Duodenal mucosa (tissue), 2 donors: ENCODE results near the gene PPP1R14C.

Experiments used
- H3K27ac ChIP-seq: one replicate; pipeline ENCODE4 v1.7.0; 2013; ENCODE audit warnings: low read depth, low read length
- H3K27me3 ChIP-seq, 2 donors: one replicate each; pipeline ENCODE4 v1.7.0; 2013; ENCODE audit warnings: low read length in 2 of 2, control low read depth in 1 of 2; ENCODE audit not compliant: insufficient read depth in 2 of 2, control insufficient read depth in 1 of 2
- H3K36me3 ChIP-seq, 2 donors: one replicate each; pipeline ENCODE4 v1.7.0; 2013; ENCODE audit warnings: low read length in 2 of 2, control low read depth in 1 of 2; ENCODE audit not compliant: insufficient read depth in 2 of 2, control insufficient read depth in 1 of 2
- H3K4me1 ChIP-seq, 2 donors: one replicate each; pipeline ENCODE4 v1.7.0; 2013; ENCODE audit warnings: low read length in 2 of 2, control low read depth in 1 of 2; ENCODE audit not compliant: insufficient read depth in 2 of 2, control insufficient read depth in 1 of 2
- H3K4me3 ChIP-seq, 2 donors: one replicate each; pipeline ENCODE4 v1.7.0; 2013; ENCODE audit warnings: low read length in 2 of 2, low read depth in 1 of 2
- H3K9ac ChIP-seq, 2 donors: one replicate each; pipeline ENCODE4 v1.7.0; 2013; ENCODE audit warnings: low read length in 2 of 2, low read depth in 1 of 2
- H3K9me3 ChIP-seq, 2 donors: one replicate each; pipeline ENCODE4 v1.7.0; 2013; ENCODE audit warnings: low read length in 2 of 2, control low read depth in 1 of 2; ENCODE audit not compliant: control insufficient read depth in 1 of 2

PPP1R14C gene

DNA sequence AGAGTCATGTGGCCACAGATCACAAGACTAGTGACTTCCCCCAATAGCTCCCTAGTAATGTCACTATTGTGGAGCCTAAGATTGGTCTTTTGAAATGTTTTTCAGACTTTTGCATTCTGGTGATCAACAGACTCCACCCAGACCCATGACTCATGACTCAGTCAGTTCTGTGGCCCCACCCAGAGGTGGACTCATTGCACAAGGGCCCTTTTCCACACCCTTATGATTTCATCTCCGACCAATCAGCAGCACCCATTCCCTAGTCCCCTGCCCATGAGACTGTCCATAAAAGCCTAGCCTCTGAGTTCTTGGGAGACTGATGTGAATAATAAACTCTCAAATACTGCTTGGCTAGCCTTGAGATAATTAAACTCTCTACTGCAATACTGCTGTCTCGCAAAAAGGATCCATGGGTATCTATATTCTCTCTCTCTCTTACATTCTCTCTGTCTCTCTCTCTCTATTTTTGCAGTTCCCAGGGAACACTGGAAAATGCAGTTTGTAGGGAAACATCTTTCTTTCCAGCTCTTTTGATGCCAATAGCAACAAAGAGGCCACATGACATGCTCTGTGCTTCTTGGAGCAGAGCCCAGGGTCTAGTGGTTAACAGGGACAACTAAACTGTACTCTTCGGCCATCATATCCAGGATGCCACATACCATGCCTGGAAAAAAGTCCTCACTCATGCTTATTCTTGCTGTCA lies 154.6 kb downstream of the PPP1R14C start:
- Histone ChIP-seq H3K4me3 (no peak overlapping the region), H3K27me3 (no peaks in the 10 kb centered on the region), H3K36me3 (no peaks in the 10 kb centered on the region), H3K4me1 (peaks cover 6 to 7% of the 10 kb centered on the region in 2 donors), H3K9me3 (peaks cover 12 to 13% of the 10 kb centered on the region in 2 donors), H3K27ac (no peak overlapping the region), H3K9ac (no peak overlapping the region)

DNA sequence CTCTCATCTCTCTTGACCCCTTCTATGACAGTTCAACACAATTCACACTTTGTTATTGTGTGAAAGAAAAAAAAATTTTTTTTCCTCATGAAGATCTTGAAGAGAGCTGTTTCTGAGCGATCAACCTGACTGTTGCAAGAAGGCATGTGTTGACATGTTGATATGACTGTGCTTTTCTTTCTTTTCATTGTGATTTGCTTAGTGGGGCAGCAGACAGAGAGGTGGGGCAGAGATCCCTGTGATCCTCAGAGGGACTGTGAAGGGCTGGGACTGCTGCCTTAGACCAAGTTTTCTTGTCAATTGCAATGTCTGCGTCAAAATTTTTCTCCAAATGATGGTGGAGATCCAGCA lies 155.2 kb downstream of the PPP1R14C start:
- no peak overlapping the region for H3K27ac ChIP-seq
- H3K27me3 ChIP-seq: no peaks in the 10 kb centered on the region
- H3K9me3 ChIP-seq: peaks cover 12 to 13% of the 10 kb centered on the region in 2 donors
- H3K36me3 ChIP-seq: no peaks in the 10 kb centered on the region
- no peak overlapping the region for H3K4me3 ChIP-seq
- H3K4me1 ChIP-seq: peaks cover 11 to 12% of the 10 kb centered on the region in 2 donors
- no peak overlapping the region for H3K9ac ChIP-seq

DNA sequence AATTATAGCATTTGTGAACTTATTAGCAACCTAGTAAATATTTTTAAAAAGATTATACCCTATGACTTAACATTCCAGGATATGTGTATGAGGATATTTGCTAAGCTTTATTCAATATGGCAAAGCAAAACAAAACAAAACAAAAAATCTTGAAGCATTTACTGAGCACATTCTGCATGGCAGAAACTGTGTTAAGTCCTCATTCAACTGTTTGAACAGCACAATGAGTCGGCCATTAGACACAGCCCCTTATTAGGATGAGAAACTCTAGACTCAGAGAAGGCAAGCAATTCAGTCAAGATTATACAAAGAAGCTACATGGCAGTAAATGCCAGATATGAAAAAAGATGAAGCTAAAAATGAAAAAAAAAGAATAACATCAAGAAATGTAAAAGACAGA lies 155.8 kb downstream of the PPP1R14C start:
- no peak overlapping the region for H3K9ac ChIP-seq
- no peaks in the 10 kb centered on the region for H3K36me3 ChIP-seq
- no peak overlapping the region for H3K4me3 ChIP-seq
- H3K27ac ChIP-seq: no peak overlapping the region
- peaks cover 13% of the 10 kb centered on the region in 2 donors for H3K4me1 ChIP-seq
- H3K9me3 ChIP-seq: peaks cover 12 to 13% of the 10 kb centered on the region in 2 donors
- no peaks in the 10 kb centered on the region for H3K27me3 ChIP-seq
